ENCODE data around the gene WDR73. TPM values are rescaled to one million over a fixed set of nuclear protein-coding genes. Genes with fewer than 3 reads are reported as not detected.

WDR73 gene
- total RNA-seq, 3 donors from 2014 or later (not counting 1 experiment from before 2014, with no cell fraction given) = 19.2 to 26.7 (median 19.7) TPM

DNA sequence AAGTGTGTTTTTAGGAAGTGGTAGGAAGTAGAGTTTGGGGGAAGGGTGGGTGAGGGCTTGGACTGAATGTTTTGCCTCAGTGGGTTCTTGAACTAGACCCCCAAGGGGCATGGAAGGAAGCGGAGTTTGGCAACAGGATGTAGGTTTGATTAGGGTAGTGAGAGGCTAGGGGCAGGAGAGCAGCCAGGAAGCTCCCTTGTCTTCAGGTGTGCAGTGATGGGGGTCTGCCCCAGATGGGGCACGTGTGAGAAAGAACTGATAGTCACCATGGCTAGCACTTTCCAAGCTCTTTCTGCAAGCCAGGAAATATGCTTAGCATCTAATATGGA, 48.6 kb downstream of the WDR73 start:
- H3K9me3 ChIP-seq (ENCODE audit: control insufficient read depth, insufficient read depth, low read length) = no peaks in the 10 kb centered on the region
- TF ChIP-seq, protein P1, sequence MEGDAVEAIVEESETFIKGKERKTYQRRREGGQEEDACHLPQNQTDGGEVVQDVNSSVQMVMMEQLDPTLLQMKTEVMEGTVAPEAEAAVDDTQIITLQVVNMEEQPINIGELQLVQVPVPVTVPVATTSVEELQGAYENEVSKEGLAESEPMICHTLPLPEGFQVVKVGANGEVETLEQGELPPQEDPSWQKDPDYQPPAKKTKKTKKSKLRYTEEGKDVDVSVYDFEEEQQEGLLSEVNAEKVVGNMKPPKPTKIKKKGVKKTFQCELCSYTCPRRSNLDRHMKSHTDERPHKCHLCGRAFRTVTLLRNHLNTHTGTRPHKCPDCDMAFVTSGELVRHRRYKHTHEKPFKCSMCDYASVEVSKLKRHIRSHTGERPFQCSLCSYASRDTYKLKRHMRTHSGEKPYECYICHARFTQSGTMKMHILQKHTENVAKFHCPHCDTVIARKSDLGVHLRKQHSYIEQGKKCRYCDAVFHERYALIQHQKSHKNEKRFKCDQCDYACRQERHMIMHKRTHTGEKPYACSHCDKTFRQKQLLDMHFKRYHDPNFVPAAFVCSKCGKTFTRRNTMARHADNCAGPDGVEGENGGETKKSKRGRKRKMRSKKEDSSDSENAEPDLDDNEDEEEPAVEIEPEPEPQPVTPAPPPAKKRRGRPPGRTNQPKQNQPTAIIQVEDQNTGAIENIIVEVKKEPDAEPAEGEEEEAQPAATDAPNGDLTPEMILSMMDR (IDR thresholded peaks at IDR 0.05) = no peak
- Mint-ChIP-seq H3K27me3 (ENCODE audit: low read depth in 2 of 2) (no peaks in the 10 kb centered on the region), H3K4me1 (peaks cover 22 to 29% of the 10 kb centered on the region in 2 donors), H3K4me3 (no peak overlapping the region), H3K9me3 (no peaks in the 10 kb centered on the region), H3K27ac (no peak overlapping the region), H3K36me3 (no peaks in the 10 kb centered on the region)
- no peak overlapping the region for H3K4me3 ChIP-seq (ENCODE audit: low read length)
- intact Hi-C loops (cut with micrococcal nuclease) = no loop called here
- peak overlapping the region; percentile 16 for H3K27ac ChIP-seq (ENCODE audit: low read length)
- peaks cover 14% of the 10 kb centered on the region for H3K36me3 ChIP-seq (ENCODE audit: control insufficient read depth, insufficient read depth, low read length)
- H3K27me3 ChIP-seq (ENCODE audit: control insufficient read depth, insufficient read depth, low read length) = no peaks in the 10 kb centered on the region
- DNase-seq (no peak), ATAC-seq (no peak)
- H3K4me1 ChIP-seq (ENCODE audit: control insufficient read depth, insufficient read depth, low read length) = peaks cover 15% of the 10 kb centered on the region
- WGBS (ENCODE audit: insufficient coverage) = 41% methylated on average over 2 of the region's 2 CpGs

DNA sequence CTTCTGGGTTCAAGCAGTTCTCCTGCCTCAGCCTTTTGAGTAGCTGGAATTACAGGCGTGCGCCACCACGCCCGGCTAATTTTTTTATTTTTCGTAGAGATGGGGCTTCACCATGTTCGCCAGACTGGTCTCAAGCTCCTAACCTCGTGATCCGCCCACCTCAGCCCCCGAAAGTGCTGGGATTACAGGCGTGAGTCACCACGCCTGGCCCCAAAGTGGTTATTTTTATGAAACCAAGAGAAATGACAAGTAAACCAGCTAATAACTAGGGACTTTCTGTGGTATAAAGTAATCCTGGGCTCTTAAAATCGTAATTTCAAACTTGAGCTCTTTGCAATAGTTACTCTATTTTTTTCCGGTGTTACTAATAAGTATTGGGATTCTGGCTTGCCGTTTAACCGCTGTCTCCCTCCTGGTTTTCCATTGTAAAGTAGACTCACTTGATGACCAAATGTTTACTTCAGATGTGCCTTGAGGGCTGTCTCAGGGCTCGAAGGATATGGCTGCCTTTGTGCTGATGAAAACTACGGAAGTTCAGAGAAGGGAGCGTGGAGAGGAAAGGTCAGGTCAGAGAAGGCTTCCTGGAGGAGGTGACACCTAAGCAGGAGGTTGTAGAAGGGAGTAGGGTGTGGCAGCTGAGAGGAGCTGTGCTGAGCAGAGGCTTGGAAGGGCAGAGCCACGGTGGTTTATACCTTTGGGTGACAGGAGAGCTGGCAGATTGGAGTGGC, 49.1 kb downstream of the WDR73 start:
- TF ChIP-seq, protein P1 (IDR thresholded peaks at IDR 0.05) = no peak
- Histone ChIP-seq H3K4me1 (ENCODE audit: control insufficient read depth, insufficient read depth, low read length) (peaks cover 19% of the 10 kb centered on the region), H3K27ac (ENCODE audit: low read length) (peak overlapping the region; percentile 16), H3K27me3 (ENCODE audit: control insufficient read depth, insufficient read depth, low read length) (no peaks in the 10 kb centered on the region), H3K9me3 (ENCODE audit: control insufficient read depth, insufficient read depth, low read length) (no peaks in the 10 kb centered on the region), H3K4me3 (ENCODE audit: low read length) (no peak overlapping the region), H3K36me3 (ENCODE audit: control insufficient read depth, insufficient read depth, low read length) (peaks cover 14% of the 10 kb centered on the region)
- Mint-ChIP-seq H3K27me3 (ENCODE audit: low read depth in 2 of 2) (no peaks in the 10 kb centered on the region), H3K9me3 (no peaks in the 10 kb centered on the region), H3K27ac (no peak overlapping the region), H3K4me1 (peaks cover 28 to 34% of the 10 kb centered on the region in 2 donors), H3K36me3 (no peaks in the 10 kb centered on the region), H3K4me3 (no peak overlapping the region)
- DNase-seq (peak in 1 of 2 donors; percentile 45), ATAC-seq (no peak)
- intact Hi-C loops (cut with micrococcal nuclease) = no loop called here
- WGBS (ENCODE audit: insufficient coverage) = 73% methylated on average over 19 of the region's 19 CpGs

DNA sequence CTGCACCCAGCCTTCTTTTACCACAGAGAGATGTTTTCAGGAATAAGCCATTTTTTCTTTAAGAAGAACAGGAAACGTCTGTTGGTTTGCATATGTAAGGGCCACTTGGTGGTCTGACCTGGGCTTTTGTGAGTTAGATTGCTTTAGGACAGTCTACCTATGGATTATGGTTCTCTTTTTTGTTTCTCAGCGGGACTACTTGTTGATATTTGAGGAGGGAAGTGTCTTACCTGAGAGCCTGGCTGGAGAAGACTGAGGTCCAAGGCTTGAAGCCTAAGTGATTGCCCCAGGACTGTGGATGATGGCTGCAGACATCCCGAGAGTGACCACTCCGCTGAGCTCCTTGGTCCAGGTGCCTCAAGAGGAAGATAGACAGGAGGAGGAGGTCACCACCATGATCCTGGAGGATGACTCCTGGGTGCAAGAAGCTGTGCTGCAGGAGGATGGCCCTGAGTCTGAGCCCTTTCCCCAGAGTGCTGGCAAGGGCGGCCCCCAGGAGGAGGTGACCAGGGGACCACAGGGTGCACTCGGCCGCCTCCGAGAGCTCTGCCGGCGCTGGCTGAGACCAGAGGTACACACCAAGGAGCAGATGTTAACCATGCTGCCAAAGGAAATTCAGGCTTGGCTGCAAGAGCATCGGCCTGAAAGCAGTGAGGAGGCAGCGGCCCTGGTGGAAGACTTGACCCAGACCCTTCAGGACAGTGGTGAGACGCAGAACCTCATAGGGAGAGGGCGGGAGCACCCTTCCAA, 50.3 kb downstream of the WDR73 start:
- Histone ChIP-seq H3K27ac (ENCODE audit: low read length) (no peak overlapping the region), H3K4me3 (ENCODE audit: low read length) (no peak overlapping the region), H3K36me3 (ENCODE audit: control insufficient read depth, insufficient read depth, low read length) (peaks cover 14% of the 10 kb centered on the region), H3K4me1 (ENCODE audit: control insufficient read depth, insufficient read depth, low read length) (peaks cover 29% of the 10 kb centered on the region), H3K9me3 (ENCODE audit: control insufficient read depth, insufficient read depth, low read length) (no peaks in the 10 kb centered on the region), H3K27me3 (ENCODE audit: control insufficient read depth, insufficient read depth, low read length) (no peaks in the 10 kb centered on the region)
- ATAC-seq = no peak
- Mint-ChIP-seq H3K27me3 (ENCODE audit: low read depth in 2 of 2) (no peaks in the 10 kb centered on the region), H3K36me3 (no peaks in the 10 kb centered on the region), H3K27ac (no peak overlapping the region), H3K9me3 (no peaks in the 10 kb centered on the region), H3K4me1 (peaks cover 32 to 37% of the 10 kb centered on the region in 2 donors), H3K4me3 (no peak overlapping the region)
- intact Hi-C loops (cut with micrococcal nuclease) = no loop called here
- 93% methylated on average over 14 of the region's 14 CpGs for WGBS (ENCODE audit: insufficient coverage)
- TF ChIP-seq, protein P1 (IDR thresholded peaks at IDR 0.05) = no peak
- DNase-seq = no peak

Measured in natural killer cell (primary cell).